Left hindlimb (tissue), 1 donor: ENCODE measurements around the gene SORBS2.

Experiments
- DNase-seq: peaks from one replicate; pipeline ENCODE4 v3.0.0-alpha.2; 2018

The SORBS2 gene

GRCh38 chr4:185834778-185835177 lies 22.8 kb upstream of the SORBS2 start:
- no peak for DNase-seq

GRCh38 chr4:185834088-185834487 lies 22.1 kb upstream of the SORBS2 start:
- DNase-seq, result no peak

GRCh38 chr4:185833055-185833598 lies 21.1 kb upstream of the SORBS2 start:
- DNase-seq, result no peak

GRCh38 chr4:185831125-185831815 lies 19.3 kb upstream of the SORBS2 start:
- DNase-seq, result no peak

GRCh38 chr4:185830263-185830994 lies 18.4 kb upstream of the SORBS2 start:
- no peak for DNase-seq

- DNase-seq, result no peak
Observed at GRCh38 chr4:185826381-185826780, 14.4 kb upstream of the SORBS2 start.

GRCh38 chr4:185825737-185826136 lies 13.7 kb upstream of the SORBS2 start:
- no peak for DNase-seq

- no peak for DNase-seq
Observed at GRCh38 chr4:185822791-185823190, 10.8 kb upstream of the SORBS2 start.

GRCh38 chr4:185821029-185821419 lies 9.0 kb upstream of the SORBS2 start:
- DNase-seq, result no peak

- no peak for DNase-seq
Observed at GRCh38 chr4:185820146-185821028, 8.4 kb upstream of the SORBS2 start.

GRCh38 chr4:185819144-185819543 lies 7.2 kb upstream of the SORBS2 start:
- DNase-seq, result no peak

- no peak for DNase-seq
Observed at GRCh38 chr4:185817403-185817818, 5.4 kb upstream of the SORBS2 start.

- DNase-seq, result no peak
Observed at GRCh38 chr4:185813133-185813532, 1.1 kb upstream of the SORBS2 start.

GRCh38 chr4:185810746-185811508 lies 1.1 kb downstream of the SORBS2 start:
- no peak for DNase-seq

- no peak for DNase-seq
Observed at GRCh38 chr4:185809533-185810071, 2.4 kb downstream of the SORBS2 start.

- DNase-seq, result no peak
Observed at GRCh38 chr4:185809121-185809520, 2.9 kb downstream of the SORBS2 start.

- DNase-seq, result no peak
Observed at GRCh38 chr4:185805979-185806378, 6.0 kb downstream of the SORBS2 start.

- no peak for DNase-seq
Observed at GRCh38 chr4:185805262-185805802, 6.7 kb downstream of the SORBS2 start.

GRCh38 chr4:185803022-185803421 lies 9.0 kb downstream of the SORBS2 start:
- DNase-seq, result no peak

- no peak for DNase-seq
Observed at GRCh38 chr4:185801471-185801870, 10.5 kb downstream of the SORBS2 start.

- DNase-seq, result no peak
Observed at GRCh38 chr4:185800266-185800945, 11.6 kb downstream of the SORBS2 start.
